D721Med (cell line): ENCODE measurements around the gene ATP5F1D.

ENCODE experiments used
- DNase-seq: peaks from one replicate; pipeline ENCODE4 v3.0.0; 2011; ENCODE audit warnings: low spot score; ENCODE audit not compliant: insufficient read length
- FAIRE-seq: peaks from 2 replicates; lab custom pipeline; 2011; peaks lifted over from hg19 to GRCh38; lab: Jason Lieb, UNC
- TF ChIP-seq, protein P1 (sequence below): IDR thresholded peaks from 2 replicates; pipeline ENCODE4 v1.5.1; 2012; ENCODE audit warnings: mild to moderate bottlenecking, control low read depth; ENCODE audit not compliant: insufficient read depth; ENCODE audit errors: missing control alignments

The ATP5F1D gene

DNA sequence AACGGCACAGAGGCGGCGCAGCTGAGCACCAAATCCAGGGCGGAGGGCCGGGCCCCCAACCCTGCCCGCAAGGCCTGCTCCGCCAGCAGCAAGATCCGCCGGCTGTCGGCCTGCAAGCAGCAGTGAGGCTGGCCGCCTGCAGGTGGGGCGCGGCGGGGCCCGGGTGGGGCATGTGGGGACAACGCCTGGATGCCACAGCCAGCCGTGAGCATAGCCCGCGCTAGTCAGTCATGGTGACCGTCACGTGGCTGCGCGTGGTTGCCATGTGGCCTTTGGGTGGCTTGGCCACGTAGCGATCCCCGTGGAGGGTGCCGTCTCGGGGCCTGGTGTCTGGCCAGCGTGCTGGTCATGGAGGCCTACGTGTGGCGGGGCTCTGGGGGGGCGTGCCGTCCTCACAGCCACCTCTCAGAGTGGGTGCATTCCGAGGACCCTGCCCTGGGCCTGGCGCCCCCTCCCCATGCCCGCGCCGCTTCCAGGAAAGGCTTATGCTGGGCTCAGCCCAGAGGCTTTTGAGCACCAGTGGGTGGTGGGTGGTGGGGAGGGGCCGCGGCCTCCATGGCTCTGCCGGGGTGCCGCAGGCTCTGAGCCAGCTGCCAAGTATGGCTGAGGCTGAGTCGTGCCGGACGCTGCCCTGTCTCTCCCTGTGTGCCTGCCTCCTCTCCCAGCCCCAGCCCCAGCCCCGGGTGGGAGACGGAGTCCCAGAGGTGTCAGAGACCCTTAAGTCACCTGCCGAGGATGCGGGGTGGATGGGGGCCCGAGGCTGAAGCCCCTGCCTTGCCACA lies 14.8 kb upstream of the ATP5F1D start:
- no peak for FAIRE-seq
- no peak for DNase-seq
- TF ChIP-seq, protein P1, sequence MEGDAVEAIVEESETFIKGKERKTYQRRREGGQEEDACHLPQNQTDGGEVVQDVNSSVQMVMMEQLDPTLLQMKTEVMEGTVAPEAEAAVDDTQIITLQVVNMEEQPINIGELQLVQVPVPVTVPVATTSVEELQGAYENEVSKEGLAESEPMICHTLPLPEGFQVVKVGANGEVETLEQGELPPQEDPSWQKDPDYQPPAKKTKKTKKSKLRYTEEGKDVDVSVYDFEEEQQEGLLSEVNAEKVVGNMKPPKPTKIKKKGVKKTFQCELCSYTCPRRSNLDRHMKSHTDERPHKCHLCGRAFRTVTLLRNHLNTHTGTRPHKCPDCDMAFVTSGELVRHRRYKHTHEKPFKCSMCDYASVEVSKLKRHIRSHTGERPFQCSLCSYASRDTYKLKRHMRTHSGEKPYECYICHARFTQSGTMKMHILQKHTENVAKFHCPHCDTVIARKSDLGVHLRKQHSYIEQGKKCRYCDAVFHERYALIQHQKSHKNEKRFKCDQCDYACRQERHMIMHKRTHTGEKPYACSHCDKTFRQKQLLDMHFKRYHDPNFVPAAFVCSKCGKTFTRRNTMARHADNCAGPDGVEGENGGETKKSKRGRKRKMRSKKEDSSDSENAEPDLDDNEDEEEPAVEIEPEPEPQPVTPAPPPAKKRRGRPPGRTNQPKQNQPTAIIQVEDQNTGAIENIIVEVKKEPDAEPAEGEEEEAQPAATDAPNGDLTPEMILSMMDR = no peak

DNA sequence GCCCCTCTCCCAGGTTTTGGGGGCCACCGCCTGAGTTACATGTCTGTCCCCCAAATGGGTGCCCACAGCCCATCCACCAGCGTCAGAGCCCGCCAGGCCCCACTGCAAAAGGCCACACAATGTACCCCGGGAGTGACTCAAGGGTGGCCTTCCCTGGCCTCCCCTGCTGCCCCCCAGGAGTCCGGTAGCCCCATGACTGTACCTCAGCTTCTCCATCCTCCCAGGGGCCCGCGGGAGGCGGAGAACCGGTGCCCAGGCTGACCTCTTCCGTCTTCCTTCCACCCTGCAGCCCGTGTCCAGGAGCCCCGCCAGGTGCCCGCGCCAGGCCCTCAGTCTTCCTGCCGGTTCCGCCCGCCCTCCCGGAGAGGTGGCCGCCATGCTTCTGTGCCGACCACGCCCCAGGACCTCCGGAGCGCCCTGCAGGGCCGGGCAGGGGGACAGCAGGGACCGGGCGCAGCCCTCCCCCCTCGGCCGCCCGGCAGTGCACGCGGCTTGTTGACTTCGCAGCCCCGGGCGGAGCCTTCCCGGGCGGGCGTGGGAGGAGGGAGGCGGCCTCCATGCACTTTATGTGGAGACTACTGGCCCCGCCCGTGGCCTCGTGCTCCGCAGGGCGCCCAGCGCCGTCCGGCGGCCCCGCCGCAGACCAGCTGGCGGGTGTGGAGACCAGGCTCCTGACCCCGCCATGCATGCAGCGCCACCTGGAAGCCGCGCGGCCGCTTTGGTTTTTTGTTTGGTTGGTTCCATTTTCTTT lies 14.1 kb upstream of the ATP5F1D start:
- FAIRE-seq (no peak), DNase-seq (no peak)
- TF ChIP-seq, protein P1 = no peak

DNA sequence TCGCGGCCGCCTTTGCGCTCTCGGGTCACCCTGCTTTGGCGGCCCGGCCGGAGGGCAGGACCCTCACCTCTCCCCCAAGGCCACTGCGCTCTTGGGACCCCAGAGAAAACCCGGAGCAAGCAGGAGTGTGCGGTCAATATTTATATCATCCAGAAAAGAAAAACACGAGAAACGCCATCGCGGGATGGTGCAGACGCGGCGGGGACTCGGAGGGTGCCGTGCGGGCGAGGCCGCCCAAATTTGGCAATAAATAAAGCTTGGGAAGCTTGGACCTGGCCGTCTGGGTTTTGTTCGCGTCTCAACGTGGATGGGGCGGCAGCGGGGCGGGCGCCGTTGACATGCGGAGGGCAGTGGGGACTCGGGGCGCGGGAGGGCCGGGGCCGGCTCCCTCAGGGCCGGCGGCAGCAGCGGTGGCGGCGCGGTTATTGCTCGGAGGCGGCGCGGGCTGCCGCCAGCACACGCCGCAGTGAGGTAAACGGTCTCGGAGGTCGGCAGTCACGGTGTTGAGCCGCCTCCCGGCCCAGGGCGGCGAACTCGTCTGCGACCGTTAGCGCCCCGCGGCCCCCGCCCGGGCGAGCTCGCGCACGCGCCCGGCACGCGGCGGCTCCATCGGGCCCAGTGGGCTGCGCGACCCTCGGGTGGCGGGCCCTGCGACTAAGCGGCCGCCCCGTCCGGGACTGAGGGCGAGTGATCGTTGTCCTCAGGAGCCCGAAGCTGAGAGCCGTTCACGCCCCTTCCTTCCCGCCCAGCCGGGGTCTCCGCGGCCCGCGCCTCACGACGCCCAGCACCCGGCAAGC lies 13.2 kb upstream of the ATP5F1D start:
- FAIRE-seq (no peak), DNase-seq (no peak)
- TF ChIP-seq, protein P1 = no peak

DNA sequence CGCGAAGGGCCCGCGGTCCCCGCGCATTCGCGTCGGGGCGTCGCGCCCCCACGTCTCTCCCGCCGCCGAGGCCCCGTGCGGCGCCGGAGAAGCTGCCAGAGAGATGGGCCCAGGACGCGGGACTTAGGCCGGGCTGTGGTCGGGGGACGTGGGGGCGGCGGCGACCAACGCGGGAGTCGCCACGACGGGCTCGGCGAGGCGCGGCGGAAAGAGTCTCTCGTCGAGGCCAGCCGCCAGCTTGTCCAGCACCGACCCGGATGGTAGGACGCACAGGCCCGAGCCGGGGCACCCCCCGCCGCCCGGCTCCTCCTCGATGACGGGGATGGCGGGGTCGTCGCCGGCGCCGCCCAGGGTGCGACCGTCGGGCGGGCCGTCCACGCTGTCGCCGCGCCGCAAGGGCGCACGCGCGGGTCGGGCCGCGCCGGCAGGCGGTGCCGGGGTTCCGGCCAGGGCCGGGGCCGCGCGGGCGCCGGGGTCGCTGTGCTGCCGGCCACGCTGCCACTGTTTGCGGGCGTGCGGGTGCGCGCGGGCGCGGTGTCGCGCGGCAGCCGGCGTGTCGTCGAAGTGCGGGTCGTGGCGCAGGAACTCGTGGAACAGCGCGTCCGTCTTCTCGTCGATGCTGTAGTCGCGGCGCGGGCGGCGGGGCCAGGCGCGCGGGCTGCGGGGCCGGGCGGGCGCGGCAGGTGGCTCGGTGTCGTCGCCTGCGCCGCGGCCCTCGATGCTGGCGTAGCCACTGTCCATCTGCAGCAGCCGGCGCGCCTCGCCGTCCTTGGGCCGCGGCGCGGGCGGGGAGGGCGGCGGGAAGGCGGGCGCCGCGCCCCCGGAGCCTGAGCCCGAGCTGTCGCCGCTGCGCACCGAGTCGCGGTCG lies 12.3 kb upstream of the ATP5F1D start:
- TF ChIP-seq, protein P1 = no peak
- no peak for DNase-seq
- FAIRE-seq = no peak

DNA sequence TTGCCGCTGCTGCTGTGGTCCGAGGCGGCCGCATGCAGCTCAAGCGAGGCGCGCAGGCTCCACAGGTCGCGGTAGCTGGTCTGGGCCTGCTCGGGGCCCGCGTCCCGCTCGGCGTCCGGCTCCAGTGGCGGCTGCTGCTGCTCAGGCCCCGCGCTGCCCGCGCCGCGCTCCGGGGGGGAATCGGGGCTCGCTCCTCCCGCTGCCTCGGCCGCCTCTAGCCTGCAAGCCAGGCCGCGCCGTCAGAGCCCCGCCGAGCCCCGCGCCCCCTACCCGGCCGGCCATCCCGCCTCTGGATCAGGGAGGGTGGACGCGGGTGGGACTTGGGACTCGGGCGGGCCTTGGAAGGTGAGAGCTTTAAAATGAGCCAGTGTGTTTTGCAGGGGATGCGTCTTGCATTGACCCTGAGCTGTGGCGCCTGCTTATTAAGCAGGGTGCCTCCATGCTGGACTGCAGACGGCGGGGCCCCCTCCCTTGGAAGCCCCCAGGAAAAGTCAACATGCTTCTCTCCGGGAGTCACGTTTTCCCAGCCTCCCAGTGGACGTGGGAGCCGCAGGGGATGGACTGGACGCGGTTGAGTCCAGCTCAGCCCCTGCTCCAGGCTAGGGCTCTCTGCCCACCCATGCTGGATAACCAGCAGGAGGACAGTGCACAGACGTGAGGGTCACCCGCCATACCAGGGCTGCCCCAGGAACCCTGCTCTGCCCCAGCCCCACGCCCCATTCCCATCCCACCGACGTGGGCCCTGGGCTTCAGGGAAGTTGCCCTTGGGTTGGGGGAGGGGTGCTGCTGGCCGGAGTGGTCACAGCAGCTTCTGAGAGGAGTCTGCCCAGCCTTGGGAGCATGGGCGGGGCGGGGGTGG lies 11.4 kb upstream of the ATP5F1D start:
- TF ChIP-seq, protein P1 = no peak
- DNase-seq (no peak), FAIRE-seq (no peak)
